Ramos (cell line): ENCODE data around the gene ACR.

Experiments
- in situ Hi-C: fragments of 300-500 bp; cut with MboI; formaldehyde crosslinking; loops from one replicate; pipeline ENCODE4 v1.14.3; 2022; ENCODE audit warnings: low sequenced_read_pairs; ENCODE audit not compliant: unreplicated experiment

ACR gene

DNA sequence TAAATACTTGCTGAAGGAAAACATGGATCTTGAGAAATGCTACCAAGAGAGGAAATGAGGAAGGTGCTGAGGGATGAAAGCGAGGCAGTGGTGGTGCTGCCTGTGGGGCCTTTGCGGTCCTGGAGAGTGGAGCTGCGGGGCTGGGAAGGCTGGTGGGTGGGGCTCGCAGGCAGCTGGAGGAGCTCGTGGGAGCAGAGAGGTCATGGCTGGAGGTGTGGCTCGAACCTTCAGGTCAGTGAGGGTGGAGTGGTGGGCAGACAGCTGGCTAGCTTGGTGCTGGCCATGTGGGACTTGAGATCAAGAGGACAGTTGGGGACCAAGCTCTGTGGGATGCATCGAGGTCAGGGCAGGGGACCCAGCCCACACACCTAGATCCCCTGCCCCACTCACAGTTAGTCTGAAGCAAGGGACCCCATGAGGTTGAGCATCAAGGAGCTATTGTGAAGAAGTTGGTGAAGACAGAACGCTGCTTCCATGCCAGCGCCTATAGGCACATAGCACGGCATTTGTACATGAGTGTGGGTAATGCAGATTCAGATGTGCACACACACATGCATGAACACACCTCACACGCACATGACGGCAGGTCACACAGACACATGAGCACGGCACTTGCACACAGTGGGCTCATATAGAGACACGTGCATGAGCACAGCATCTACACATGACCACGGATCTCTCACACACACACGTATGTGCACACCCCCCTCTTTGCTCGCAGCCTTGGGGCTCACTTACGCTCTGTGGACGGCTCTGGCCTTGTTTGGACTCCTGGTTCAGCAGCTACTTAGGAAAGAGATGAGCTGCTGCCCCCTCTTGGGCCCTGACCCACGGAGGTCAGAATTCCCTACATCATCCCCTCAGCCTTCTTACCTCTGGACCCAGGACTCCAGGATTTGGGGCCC lies 34.9 kb upstream of the ACR start:
- in situ Hi-C loops: no loop called here

DNA sequence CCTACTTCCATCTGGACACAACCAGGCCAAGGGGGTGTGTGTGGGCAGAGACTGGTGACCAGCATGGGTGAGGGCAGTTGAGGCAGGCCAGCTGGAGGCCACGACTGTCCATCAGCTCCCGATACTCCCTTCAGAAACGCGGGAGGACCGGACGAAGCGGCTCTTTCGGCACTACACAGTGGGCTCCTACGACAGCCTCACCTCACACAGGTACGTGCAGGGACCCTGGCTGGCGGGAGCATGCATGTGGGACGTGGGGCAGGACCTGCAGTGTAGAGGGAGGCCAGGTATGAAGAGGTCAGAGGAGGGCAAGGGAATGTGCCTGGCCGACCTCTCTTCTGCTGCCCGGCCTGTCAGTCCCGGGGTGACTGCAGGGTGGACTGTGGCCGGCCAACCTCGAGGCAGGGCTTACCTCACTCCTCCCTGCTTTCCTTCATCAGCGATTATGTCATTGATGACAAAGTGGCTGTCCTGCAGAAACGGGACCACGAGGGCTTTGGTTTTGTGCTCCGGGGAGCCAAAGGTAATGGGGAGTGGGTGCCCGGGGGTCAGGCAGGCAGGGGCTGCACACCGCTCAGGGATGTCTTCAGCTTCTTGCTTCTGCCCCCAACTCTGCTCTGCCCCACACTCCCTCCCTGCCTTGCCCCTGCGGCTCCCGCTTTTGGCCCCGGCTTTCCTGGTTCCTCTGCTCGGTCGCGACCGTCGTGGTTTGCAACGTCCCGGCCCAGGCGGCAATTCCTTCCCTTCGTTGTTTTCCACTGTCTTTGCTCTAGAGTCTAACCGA lies 34.1 kb upstream of the ACR start:
- in situ Hi-C loops: no loop called here

DNA sequence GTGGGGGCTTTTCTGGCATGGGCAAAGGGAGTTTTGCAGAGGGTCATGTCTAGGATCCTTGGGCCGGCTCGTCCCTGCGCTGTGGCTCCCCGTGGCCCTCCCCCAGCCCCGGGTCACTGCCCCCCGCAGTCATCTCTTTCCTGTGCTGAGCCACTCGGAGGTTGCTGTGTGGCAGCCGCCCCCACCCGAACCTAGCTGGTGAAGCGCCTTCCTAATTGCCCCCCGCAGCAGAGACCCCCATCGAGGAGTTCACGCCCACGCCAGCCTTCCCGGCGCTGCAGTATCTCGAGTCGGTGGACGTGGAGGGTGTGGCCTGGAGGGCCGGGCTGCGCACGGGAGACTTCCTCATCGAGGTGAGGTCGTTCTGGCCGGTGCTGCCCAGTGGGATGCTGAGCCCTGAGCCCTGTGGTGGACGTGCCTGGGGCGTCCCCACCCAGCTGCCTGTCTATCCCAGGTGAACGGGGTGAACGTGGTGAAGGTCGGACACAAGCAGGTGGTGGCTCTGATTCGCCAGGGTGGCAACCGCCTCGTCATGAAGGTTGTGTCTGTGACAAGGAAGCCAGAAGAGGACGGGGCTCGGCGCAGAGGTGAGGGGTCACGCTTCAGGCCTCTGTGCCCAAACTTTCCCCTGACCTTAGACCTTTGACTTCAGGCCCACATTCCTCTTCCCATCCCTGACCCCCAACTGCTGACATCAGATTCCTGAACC lies 33.3 kb upstream of the ACR start:
- in situ Hi-C loops: no loop called here

DNA sequence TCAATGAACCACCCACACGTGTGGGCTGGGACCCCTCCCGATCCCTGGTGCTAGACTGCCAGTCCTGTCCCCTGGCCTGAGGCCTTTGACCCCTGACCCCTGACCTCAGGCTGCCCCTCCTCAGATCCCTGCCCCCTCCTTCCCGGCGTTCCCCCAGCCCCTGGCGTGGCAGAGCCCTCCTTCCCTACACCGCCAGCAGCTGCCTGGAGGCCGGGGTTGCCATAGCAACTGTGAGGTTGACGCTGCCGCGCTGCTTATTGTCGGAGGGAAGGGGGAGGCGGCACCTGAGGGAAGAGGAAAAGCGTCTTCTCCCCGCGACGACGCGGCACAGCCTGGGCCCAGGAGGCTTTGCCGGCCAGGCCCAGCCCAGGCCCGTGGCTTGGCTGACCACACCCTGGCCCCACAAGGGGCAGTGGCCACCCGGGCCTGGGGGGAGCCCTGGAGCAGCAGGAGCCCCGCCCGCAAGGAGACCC lies 32.7 kb upstream of the ACR start:
- in situ Hi-C loops: no loop called here

GRCh38 chr22:50705851-50706351 lies 32.1 kb upstream of the ACR start:
- in situ Hi-C loops: no loop called here

GRCh38 chr22:50706481-50707125 lies 31.4 kb upstream of the ACR start:
- in situ Hi-C loops: no loop called here

- in situ Hi-C loops: no loop called here
Observed at GRCh38 chr22:50708474-50708873, 29.5 kb upstream of the ACR start.

DNA sequence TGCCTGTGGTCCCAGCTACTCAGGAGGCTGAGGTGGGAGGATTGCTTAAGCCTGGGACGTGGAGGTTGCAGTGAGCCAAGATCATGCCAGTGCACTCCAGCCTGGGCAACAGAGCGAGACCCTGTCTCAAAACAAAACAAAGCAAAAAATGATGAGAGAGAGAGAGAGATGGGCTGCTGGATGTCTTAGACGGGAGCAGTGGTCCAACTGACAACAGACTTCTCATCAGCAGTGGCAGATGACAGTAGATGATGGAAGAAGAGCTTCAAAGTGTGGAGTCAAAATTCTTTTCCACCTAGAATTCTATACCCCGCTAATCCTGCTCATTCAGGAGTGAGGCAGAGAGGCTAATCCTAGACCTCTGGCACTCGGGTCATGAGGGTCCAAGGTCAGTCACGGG lies 29.0 kb upstream of the ACR start:
- in situ Hi-C loops: no loop called here

- in situ Hi-C loops: no loop called here
Observed at GRCh38 chr22:50710221-50710620, 27.8 kb upstream of the ACR start.

- in situ Hi-C loops: no loop called here
Observed at GRCh38 chr22:50710886-50711285, 27.1 kb upstream of the ACR start.

- in situ Hi-C loops: no loop called here
Observed at GRCh38 chr22:50711446-50712340, 26.3 kb upstream of the ACR start.

DNA sequence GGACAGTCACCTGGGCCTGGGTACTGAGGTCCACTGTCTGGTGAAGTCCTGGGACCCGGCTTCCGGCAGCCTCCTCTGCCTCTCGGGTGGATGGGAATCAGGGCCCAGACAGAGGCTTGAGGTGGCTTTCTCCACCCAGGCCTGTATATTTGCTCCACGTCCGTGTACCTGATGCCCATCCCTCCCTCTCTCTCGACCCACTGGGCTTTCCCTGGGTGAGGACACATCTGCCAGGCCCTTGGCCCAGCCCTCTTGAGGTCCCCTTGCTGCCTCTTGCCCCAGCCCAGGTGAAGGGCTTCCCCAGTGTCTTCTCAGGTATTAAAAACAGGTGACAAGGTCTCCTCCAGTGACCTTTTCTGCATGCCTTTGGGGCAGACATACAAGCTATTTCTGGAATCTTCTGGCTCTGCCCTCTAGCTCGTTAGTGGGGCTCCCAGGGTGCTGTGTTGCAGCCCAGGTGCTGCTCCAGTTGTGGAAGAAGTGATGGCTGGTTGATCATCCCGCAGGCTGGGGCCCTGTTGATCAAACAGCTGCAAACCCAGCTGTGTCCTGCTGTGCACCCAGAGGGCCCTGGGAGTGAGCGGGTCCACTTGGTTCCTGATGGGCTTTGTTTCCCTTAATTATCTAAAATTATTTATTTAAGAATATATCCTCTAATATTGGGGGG lies 25.5 kb upstream of the ACR start:
- in situ Hi-C loops: no loop called here

DNA sequence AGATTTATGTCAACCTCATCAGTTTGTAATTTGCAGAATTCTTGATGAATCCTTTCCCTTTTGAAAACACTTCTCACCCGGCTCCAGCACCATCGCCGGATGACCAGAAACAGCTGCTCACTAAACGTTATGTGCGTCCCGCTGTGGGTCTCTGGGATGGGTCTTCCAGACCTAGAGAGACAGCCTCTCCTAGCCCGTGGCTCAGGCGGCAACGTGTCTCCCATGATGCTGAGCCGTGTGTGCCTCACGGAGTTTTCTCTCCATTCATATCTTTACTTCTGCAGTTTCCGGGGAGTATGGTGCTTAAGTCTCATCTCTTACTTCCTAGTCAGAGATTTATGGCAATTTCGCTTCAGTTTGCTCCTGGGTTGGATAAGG lies 25.0 kb upstream of the ACR start:
- in situ Hi-C loops: no loop called here

DNA sequence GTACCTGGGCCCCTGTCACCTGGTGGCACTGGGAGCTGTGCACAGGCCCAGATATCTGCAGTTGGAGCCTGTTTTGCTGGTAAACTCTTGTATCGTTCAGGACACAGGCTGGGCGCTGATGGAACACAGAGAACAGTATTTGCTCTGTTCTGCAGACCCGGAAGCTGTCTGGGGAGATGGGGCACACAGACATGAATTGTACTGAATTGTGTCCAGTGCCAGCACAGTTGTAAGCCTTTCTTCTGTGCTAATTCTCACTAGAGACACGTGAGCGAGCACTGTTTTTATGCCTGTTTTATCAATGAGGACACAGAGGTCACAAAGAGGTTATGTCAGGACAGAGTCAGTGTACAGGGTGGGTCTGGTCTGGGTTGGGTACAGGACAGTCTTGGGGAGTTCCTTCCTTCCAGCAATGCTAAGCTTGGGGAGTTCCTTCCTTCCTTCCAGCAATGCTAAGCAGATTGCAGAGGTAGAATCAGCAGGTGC lies 24.4 kb upstream of the ACR start:
- in situ Hi-C loops: no loop called here

DNA sequence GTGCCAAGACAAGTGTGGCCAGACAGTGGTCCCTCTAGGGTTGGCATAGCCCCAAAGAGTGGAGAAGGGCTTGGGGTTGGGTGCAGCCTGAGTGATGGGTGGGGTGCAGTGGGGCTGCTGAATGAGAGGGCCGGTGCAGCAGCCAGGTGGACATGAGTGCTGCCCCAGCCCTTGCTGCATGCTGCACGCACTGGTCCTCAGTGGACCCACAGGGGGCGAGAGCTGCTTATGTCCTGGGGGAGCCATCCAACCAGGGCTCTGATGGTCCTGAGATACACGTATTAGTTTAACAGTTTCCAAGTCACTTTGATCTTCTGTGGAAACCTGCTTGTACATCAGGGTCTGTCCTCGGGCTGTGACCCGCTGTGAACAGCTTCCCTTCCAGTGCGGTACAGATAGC lies 23.9 kb upstream of the ACR start:
- in situ Hi-C loops: no loop called here

DNA sequence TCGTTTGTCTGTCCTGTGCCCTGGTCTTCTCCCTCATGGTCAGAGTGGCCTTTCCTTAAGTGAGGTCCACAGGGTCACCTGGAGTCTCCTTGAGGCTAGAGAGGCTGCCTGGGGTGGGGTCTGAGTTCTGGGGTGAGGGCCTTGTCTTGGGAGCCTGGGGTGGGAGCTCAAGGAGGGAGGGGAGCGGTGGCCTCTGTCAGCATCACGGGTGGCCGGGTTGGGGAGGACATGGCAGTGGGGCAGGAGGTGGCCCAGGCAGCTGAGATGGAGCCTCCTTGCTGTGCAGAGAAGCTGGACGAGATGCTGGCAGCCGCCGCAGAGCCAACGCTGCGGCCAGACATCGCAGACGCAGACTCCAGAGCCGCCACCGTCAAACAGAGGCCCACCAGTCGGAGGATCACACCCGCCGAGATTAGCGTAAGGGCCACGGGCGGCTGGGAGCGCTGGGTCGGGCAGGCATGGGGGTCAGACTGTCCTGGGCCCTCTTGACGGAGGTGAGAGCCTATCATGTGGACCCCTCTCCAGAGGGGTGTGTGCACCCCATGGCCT lies 23.3 kb upstream of the ACR start:
- in situ Hi-C loops: no loop called here

GRCh38 chr22:50715250-50715649 lies 22.8 kb upstream of the ACR start:
- in situ Hi-C loops: no loop called here

DNA sequence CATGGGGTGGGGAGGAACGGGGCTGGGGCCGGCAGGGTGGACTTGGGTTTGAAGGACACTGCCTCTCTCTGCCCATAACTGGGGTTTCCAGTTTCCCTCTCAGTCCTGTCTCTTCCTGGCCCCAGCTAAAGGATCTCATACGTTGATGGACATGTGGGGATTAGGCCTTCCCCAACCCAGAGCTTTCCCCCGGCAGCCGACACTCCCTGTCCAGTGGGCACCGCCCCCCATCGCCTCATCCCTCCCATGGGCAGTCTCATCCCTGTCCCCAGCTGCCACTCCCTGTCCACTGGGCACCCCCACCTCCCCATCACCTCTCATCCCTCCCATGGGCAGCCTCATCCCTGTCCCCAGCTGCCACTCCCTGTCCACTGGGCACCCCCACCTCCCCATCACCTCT lies 22.2 kb upstream of the ACR start:
- in situ Hi-C loops: no loop called here
